Urinary bladder (tissue), 4 donors: Measurements from ENCODE around the gene RIPOR3. TPM values are rescaled to one million over a fixed set of nuclear protein-coding genes. Genes with fewer than 3 reads are reported as not detected.

Experiments
- DNase-seq: peaks from one replicate; pipeline ENCODE4 v3.0.0-alpha.2; 2015; ENCODE audit errors: extremely low spot score
- H3K27ac ChIP-seq: one replicate; pipeline ENCODE4 v1.5.1; 2013; ENCODE audit warnings: low read depth, mild to moderate bottlenecking, moderate library complexity
- H3K36me3 ChIP-seq: one replicate; pipeline ENCODE4 v1.6.1; 2013; ENCODE audit warnings: mild to moderate bottlenecking, moderate library complexity; ENCODE audit not compliant: insufficient read depth
- H3K4me1 ChIP-seq: one replicate; pipeline ENCODE4 v1.6.1; 2013; ENCODE audit warnings: mild to moderate bottlenecking, moderate library complexity; ENCODE audit not compliant: insufficient read depth
- H3K4me3 ChIP-seq: one replicate; pipeline ENCODE4 v1.5.1; 2013; ENCODE audit warnings: low read depth, low read length
- WGBS: extraction: QIAGEN DNeasy Blood & Tissue Kit; methylation state at CpG from one replicate; pipeline ENCODE4 v1.1.7; 2013; 5-methylcytosine and 5-hydroxymethylcytosine counted together
- polyA plus RNA-seq: library from polyadenylated mRNA; stranded (reverse); fragments of 200-250 nt; gene quantifications from one replicate; pipeline ENCODE4 v1.2.3, GENCODE V29; 2013
- total RNA-seq: library from RNA; depleted of rRNA; stranded (reverse); fragments of >200 nt; gene quantifications from one replicate; pipeline ENCODE4 v1.2.3, GENCODE V29; 2014
- donor health status: healthy with polysubstance abuse.
- donor health status: healthy.

The RIPOR3 gene
- total and polyA plus RNA-seq, 2 donors = 8.2 to 15.0 TPM

- no peaks in the 10 kb centered on the region for H3K4me1 ChIP-seq
- 67% methylated on average over 2 of the region's 2 CpGs for WGBS
- H3K27ac ChIP-seq = no peak overlapping the region
Observed at GRCh38 chr20:50565383-50565782, 126.0 kb downstream of the RIPOR3 start.

GRCh38 chr20:50563133-50563944, 128.0 kb downstream of the RIPOR3 start:
- DNase-seq = no peak
- 66% methylated on average over 3 of the region's 3 CpGs for WGBS
- Histone ChIP-seq H3K4me1 (no peaks in the 10 kb centered on the region), H3K4me3 (no peak overlapping the region), H3K36me3 (no peaks in the 10 kb centered on the region), H3K27ac (no peak overlapping the region)

More at GRCh38 chr20:50565383-50565782, 126.0 kb downstream of the RIPOR3 start:
- Histone ChIP-seq H3K4me3 (no peak overlapping the region), H3K36me3 (peaks cover 2% of the 10 kb centered on the region)
- no peak for DNase-seq

DNA sequence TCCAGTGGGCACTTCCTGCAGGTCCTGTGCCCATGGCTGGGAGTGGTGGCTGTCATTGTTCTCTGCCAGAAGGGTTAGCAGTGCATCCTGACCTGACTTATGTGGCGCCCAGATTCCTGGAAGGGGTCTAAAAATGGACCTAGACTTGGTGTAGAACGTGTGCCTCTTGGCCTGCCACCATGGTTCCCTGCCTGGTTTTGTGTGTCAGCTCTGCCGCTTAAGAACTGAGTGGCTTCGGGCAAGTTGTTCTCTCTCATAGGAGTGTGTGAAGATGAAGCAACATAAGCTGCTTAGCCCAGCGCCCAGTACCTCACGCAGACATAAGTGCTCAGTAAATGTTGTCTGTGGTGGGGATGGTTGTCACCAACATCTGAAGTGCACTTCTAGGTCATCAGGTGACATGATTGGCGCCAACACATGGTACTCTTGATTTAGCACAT, 129.1 kb downstream of the RIPOR3 start:
- DNase-seq = no peak
- Histone ChIP-seq H3K4me3 (no peak overlapping the region), H3K27ac (no peak overlapping the region), H3K4me1 (no peaks in the 10 kb centered on the region), H3K36me3 (no peaks in the 10 kb centered on the region)
- WGBS = 89% methylated on average over 7 of the region's 7 CpGs

DNA sequence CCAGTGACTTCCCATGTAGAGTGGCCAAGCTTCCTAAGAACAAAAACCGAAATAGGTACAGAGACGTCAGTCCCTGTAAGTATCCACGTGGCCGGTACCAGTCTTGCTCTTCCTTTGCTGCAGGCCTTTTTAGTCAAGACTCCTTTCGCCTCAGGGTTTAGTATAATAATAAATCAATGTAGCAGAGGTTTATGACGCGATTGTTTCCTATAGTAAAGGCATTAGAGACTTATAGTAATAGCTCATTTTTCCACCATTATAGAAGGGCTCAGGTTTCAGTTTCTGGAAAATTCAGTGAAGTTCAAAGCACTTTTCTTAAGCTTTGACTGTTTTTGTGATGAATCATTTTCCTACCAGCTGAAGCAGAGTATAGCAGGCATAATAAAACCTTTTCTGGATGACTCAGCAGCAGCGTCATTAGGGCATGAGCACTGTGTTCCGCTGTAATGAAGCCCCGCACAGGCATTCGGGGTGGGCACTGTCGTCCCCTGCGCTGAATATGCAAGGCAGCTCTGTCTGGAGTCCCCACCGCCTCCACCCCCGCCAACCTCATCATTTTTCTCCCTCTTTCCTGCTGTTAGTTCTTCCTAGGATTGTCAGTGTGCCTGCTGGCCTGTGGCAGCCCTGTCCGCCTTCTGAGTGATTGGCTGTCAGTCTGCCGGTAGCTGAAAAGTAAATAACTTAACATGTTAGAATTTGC, 129.8 kb downstream of the RIPOR3 start:
- H3K4me1 ChIP-seq = no peaks in the 10 kb centered on the region
- no peak overlapping the region for H3K4me3 ChIP-seq
- H3K27ac ChIP-seq = no peak overlapping the region
- 49% methylated on average over 17 of the region's 17 CpGs for WGBS
- no peaks in the 10 kb centered on the region for H3K36me3 ChIP-seq
- peak; percentile 37 for DNase-seq

DNA sequence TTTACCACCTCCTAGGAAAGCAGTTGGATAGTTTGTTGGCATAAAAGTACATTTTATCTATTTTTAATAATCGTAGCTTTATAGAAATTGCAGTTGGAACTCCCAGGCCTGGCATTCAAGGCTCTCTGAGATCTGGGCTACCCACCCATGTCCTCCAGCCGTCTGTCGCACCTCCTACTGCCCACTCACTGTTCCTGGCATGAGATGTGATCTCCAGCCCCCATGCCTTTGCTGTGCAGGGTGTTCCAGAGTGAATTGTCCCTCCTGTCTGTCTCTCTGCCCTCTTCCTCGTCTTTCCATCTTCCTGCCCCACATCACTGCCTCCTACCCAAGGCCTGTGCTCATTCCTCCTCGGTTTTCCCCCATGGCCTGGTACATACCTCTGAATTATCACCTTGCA, 130.5 kb downstream of the RIPOR3 start:
- H3K27ac ChIP-seq = no peak overlapping the region
- no peaks in the 10 kb centered on the region for H3K4me1 ChIP-seq
- no peaks in the 10 kb centered on the region for H3K36me3 ChIP-seq
- 72% methylated on average over 5 of the region's 5 CpGs for WGBS
- H3K4me3 ChIP-seq = no peak overlapping the region
- DNase-seq = no peak

DNA sequence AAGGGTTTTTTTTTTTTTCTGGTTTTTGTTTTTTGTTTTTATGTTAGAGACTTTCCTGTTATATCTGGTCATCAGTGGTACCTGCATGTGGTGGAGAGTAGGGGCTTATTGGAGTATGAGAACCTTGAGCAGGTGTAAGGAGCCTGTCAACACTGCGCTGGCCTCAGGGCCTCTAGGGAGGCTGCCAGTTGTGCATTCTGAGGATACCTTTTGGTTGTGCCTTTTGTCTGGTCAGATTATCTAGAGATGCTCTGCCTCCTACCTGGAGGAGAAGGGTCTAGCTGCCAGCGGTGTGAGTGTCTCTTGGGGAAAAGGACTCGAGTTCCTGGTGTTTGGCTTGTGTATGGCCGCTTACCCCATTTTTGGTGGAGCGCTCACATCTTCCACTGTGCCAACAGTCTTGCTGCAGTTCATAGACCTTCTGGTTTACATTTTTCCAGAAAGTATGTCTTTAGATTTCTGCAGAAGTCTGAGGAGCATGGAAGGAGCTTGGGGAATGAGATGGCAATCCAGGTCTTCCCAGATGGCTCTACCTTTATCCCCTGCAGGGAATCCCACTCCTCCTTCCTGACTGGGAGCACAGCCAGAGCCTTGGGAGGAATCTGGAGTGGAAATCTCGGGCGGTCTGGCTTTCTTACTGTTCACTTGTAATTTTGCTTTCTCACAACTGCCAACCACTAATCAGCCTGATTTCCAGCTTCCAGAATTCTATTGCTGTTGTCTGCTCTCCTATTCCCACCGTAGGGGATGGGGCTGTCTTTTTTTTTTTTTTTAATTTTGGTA, 131.3 kb downstream of the RIPOR3 start:
- H3K27ac ChIP-seq = no peak overlapping the region
- no peak overlapping the region for H3K4me3 ChIP-seq
- no peaks in the 10 kb centered on the region for H3K36me3 ChIP-seq
- H3K4me1 ChIP-seq = no peaks in the 10 kb centered on the region
- WGBS = 72% methylated on average over 8 of the region's 8 CpGs
- DNase-seq = no peak

DNA sequence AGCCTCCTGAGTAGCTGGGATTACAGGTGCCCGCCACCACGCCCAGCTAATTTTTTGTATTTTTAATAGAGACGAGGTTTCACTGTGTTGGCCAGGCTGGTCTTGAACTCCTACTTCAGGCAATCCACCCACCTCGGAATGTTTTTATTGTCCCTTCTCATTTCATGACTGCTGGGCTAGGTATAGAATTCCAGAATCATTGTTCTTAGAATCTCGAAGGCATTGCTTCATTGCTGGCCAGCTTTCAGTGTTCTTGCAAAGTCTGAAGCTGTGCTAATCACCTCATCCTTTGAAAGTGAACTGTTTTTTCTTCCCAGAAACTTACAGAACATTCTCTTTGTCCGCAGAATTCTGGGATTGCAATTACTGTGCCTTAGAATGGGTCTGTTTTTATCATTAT, 132.2 kb downstream of the RIPOR3 start:
- no peaks in the 10 kb centered on the region for H3K4me1 ChIP-seq
- no peak overlapping the region for H3K27ac ChIP-seq
- H3K4me3 ChIP-seq = no peak overlapping the region
- DNase-seq = no peak
- WGBS = 96% methylated on average over 6 of the region's 6 CpGs
- no peaks in the 10 kb centered on the region for H3K36me3 ChIP-seq

- Histone ChIP-seq H3K27ac (no peak overlapping the region), H3K4me3 (no peak overlapping the region), H3K4me1 (no peaks in the 10 kb centered on the region), H3K36me3 (no peaks in the 10 kb centered on the region)
- no peak for DNase-seq
- 79% methylated on average over 4 of the region's 4 CpGs for WGBS
Observed at GRCh38 chr20:50558483-50558925, 132.8 kb downstream of the RIPOR3 start.

- WGBS = 98% methylated on average over 11 of the region's 11 CpGs
- no peaks in the 10 kb centered on the region for H3K36me3 ChIP-seq
- no peak for DNase-seq
- H3K27ac ChIP-seq = no peak overlapping the region
- H3K4me1 ChIP-seq = no peaks in the 10 kb centered on the region
- no peak overlapping the region for H3K4me3 ChIP-seq
Observed at GRCh38 chr20:50557549-50558134, 133.7 kb downstream of the RIPOR3 start.

DNA sequence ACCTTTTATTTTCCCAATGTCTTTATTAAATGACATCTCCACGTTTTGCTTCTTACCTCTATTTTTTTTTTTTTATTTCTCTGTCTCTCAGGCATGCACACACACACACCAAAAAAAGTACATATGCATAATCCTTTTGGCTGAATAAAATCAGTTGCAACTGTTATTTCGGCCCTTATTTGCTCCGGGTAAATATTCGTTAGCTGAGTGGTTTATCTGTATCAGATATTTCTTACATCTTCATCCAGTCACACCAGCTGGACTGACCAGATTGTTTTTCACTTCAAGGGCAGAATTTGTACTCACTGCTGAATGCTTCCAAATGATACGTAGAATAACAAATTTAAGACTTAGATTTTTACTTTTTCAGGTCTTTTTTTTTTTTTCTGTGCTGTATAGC, 135.7 kb downstream of the RIPOR3 start:
- Histone ChIP-seq H3K4me3 (no peak overlapping the region), H3K4me1 (no peaks in the 10 kb centered on the region), H3K36me3 (no peaks in the 10 kb centered on the region), H3K27ac (no peak overlapping the region)
- WGBS = 66% methylated on average over 5 of the region's 5 CpGs
- DNase-seq = no peak

DNA sequence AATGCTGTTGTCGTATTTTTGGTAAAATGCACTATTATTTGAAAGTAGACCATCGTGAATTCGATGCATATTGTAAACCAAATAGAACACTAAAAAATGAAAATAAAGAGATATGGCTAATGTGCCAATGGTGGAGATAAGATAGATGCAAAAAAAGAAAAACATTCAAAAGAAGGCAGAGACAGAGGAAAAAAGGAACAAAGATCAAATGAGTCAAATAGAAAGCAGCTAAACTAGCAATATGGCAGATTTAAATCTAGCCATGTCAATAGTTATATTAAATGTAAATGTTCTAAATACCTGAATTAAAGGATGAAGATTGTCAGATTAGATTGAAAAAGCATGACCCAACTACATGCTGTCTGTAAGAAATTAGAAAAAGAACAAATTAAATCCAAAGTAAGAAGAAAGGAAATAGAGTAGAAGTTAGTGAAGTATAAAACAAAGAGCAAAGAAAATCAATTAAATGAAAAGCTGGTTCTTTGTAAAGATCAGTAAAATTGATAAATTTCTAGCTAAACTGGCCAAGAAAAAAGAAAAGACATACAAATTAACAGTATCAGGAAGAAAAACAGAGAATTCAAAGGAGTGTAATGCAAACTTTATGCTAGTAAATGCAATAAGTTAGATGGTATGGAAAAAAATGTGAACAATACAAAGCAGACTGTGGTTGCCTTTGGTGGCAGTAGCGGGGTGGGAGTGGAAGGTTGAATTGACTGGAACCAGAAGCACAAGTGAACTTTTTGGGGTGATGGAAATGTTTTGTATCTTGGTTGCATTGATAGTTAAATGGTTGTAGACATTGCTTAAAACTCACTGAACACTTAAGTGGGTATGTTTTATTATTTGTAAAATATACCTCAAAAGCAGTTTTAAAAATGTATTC, 136.4 kb downstream of the RIPOR3 start:
- Histone ChIP-seq H3K4me3 (no peak overlapping the region), H3K36me3 (no peaks in the 10 kb centered on the region), H3K4me1 (no peaks in the 10 kb centered on the region), H3K27ac (no peak overlapping the region)
- no peak for DNase-seq
- 98% methylated on average over 4 of the region's 4 CpGs for WGBS

DNA sequence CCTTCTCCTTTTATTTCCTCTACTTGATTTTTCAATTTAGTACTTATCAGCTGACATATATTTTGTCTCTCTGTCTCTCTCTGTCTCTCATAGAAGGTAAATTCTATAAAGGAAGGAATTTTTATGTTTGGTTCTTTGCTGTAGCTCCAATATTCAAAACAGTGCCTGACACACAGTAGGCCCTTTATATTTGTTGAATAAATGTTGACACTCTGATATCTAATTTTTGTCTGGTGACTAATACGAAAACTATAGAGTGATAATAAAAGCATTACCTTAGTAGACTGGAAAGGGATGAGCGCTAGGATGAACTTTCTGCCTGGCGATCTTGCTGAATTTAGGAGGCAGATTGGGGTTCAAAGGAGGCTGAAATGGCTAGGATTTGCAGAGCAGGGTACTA, 138.4 kb downstream of the RIPOR3 start:
- H3K4me3 ChIP-seq = no peak overlapping the region
- WGBS = 97% methylated on average over 3 of the region's 3 CpGs
- H3K27ac ChIP-seq = no peak overlapping the region
- no peaks in the 10 kb centered on the region for H3K36me3 ChIP-seq
- no peaks in the 10 kb centered on the region for H3K4me1 ChIP-seq
- DNase-seq = no peak
